HG03521 (cell line): ENCODE measurements around the gene SMYD3.
"Not testable (repeated sequence)": the region's sequence is repeated elsewhere in the genome, so short reads cannot be mapped to it uniquely, and the experiment has no call there.

Source experiments
- ATAC-seq: cut with Tn5 transposase; IDR thresholded peaks from one replicate; pipeline ENCODE4 v1.9.1; 2021; ENCODE audit warnings: mild to moderate bottlenecking, moderate library complexity; ENCODE audit not compliant: unreplicated experiment

SMYD3 gene

DNA sequence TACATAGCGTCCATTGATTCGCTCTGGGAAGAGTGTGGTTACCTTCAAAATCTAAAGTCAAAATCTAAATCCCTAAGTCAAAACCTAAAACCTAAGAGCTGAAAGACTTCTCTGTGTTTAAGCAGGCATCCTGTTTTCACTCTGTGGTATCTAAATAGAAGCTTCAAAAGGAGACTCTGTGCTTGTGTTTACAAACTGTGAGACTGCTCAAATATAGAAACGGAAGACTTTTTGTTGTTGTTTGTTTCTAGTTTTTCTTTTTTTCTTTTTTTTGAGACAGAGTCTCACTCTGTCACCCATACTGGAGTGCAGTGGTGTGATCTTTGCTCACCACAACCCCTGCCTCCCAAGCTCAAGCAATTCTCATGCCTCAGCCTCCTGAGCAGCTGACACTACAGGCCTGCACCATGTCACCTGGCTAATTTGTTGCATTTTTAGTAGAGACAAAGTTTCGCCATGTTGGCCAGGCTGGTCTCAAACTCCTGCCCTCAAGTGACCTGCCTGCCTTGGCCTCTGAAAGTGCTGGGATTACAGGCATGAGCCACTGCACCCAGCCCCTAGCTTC lies 425.9 kb downstream of the SMYD3 start:
- no peak for ATAC-seq

DNA sequence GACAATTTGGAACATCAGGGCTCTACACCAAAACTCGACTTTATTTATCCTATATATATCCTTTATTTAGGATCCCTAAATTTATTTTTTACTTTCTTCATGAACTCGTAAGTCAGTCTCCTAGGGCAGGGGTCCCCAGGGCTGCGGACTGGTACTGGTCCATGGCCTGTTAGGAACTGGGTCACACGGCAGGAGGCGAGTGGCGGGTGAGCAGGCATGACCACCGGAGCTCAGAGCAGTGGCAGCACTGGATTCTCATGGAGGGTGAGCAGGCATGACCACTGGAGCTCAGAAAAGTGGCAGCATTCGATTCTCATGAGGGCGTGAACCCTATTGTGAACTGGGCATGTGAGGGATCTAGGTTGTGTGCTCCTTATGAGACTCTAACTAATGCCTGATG lies 427.0 kb downstream of the SMYD3 start:
- ATAC-seq, result no peak

DNA sequence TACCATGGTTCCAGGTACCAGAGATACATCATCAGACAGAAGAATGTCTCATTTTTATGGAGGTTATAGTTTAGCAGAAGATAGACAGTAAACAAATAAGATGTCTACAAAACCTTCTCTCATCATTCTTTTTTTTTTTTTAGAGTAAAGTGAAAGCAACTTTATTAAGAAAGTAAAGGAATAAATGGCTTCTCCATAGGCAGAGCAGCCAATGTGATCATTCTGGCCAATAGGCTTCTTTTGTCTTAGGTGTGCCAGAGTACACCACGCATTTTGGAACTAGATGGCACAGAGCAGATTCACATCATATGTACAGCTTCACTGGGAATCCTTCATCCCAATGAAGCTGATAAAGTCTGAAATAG lies 428.2 kb downstream of the SMYD3 start:
- no peak for ATAC-seq

GRCh38 chr1:246078126-246078887 lies 428.8 kb downstream of the SMYD3 start:
- no peak for ATAC-seq

- ATAC-seq, result no peak
Measured at GRCh38 chr1:246077476-246077875, 429.6 kb downstream of the SMYD3 start.

DNA sequence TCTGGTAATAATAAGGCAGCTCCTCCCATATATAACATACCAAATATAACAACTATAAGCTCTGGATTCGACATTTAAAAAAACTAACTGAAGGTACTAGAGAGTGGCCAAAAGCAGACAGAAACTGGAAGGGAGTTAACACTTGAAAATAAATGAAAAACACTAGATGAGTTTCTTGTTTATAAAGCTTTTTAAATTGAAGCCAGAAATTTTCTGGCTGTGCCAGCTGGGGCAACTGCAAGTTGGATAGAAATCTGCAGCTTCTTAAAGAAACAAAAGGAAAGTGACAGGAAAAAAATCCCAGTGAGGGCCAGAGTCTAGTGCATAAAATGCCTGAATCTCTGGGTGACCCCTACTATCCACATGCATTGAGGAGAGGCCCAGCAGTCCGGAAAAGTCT lies 432.7 kb downstream of the SMYD3 start:
- ATAC-seq, result no peak

GRCh38 chr1:246072456-246072955 lies 434.6 kb downstream of the SMYD3 start:
- ATAC-seq, result no peak

- ATAC-seq, result not testable (repeated sequence)
Measured at GRCh38 chr1:246071981-246072380, 435.1 kb downstream of the SMYD3 start.

DNA sequence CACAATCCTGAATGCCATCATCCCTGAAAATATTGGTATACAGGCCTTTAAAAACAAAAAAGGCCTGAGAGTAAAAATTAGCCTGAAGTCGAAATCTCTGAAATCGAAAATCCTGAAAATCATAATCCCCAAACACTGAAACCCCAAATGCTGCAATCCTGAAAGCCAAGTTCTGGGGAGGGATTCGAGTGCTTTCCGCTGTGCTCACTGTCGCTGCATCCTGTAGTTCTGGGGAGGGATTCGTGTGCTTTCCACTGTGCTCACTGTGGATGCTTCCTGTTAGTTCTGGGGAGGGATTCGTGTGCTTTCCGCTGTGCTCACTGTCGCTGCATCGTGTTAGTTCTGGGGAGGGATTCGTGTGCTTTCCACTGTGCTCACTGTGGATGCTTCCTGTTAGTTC lies 435.5 kb downstream of the SMYD3 start:
- ATAC-seq, result not testable (repeated sequence)

DNA sequence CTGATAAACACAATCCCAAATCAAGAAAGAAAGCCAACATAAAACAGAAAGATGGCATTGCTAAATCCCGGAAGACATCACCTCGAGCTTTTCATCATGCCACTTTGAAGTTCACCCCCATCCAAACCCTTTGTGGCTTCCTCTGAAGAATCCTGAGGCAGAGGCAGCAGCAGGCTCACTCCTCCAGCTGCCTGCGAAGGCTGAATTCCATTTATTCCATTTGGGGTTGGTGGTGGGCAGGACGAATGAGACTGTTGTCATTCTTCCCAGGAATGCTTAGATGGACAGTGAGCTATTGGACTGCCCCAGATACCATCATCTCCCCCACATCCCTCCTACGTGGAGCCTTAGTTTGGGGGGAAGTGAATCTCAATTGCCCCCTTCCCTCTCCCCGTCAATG lies 437.5 kb downstream of the SMYD3 start:
- ATAC-seq, result no peak

DNA sequence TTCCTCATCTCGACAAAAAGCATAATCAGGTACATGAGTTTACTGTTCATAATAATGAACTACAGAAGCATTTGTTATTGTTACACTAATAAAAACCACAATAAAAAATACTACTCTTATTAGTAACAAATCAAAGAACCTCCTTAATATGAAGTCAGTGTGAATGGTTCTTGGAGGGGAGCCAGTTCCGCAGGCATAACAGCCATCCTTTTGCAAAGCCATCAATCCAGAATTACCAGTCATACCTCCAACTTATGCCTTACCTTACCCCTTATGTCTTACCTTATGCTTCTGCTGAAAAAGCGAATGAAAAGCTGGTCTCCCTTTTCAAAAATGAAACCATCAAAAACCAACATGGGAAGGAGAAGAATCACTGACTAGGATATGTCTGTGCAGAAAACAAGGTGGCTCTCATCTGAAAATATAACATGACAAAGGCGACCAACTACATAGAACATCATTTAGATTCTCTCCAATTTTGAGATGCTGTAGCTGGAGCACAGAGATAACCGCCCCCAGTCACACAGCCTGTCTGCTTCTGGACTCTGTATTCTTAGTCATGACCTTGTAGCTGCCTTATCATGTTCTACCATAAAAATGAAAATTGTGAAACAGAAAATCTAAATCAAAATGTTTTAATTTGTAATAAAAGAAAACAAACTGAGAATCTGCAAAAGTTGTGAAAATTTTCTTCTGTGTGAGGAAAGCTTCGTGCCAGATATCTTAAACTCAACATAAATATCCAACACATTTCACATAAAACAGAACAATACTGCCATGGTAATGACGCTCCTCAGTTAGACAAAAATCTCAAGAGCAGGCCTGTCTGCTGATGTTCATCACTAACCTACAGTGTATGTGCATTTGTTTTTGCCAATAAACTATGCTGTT lies 438.2 kb downstream of the SMYD3 start:
- ATAC-seq, result no peak

DNA sequence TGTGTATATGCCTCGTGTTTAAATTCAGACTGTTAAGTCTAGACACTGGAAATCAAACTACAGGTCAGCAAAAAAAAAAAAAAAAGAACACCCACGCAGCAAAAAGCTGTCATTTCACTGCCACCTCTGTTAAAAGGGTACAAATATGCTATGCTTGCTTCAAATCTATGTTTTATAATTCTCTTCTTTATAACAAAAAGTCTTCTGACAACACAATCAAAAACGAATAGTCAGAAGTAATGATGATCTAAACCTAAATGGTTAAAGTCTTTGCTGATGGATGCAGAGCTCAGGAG lies 438.9 kb downstream of the SMYD3 start:
- no peak for ATAC-seq

DNA sequence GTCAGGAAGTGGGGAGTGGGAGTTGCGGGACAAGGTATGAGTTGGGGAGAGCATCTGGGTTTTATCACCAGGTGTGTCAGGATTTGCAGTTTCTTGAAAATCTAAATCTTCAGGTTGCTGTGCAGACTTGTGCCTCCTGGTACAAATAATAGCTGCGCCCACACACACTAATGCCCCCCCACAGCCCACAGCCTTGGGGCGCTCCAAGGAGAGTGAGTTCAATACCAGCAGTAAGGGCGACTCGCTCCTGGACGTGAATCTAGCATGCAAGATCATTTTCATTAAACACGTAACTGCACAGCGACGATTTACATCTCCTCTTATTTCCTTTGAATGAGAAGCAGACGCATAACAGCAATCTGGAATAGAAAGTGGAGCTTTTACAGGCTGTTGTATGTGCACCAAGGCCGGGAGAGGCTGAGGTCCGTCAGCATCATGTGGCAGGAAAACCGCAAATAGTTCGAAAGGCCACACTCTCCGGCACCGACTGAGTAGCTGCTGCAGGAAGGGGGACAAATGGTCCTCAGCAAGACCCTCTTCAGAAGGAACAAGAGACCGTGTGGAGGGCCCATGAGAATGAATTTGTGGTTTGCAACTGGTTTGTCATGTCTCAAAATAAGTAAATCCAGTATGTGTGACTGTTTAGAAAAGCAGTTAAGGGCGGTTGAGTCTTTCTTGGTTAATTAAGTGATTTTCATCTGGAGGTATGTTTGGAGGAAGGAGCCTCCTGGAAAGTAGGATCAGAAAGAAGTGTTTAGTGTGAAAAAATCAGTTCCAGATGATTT lies 439.5 kb downstream of the SMYD3 start:
- no peak for ATAC-seq

DNA sequence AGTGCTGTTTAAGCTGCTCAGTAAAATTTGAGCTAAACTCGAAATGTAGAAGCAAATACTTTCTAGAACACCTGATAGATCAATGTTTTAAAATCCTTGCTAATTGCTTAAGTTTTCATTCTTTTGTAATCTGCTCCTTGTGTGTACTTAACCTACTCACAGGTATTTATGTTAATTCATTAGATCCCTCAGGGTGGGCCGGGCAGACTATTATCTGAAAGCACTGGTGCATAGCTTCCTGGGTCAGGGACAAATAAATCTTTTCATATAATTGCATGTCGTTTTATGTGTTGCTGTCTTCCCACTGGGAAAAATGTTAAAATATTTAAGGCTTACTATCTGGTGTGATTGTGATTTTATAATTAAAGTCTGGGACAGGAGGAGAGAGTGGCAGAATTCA lies 440.5 kb downstream of the SMYD3 start:
- no peak for ATAC-seq

DNA sequence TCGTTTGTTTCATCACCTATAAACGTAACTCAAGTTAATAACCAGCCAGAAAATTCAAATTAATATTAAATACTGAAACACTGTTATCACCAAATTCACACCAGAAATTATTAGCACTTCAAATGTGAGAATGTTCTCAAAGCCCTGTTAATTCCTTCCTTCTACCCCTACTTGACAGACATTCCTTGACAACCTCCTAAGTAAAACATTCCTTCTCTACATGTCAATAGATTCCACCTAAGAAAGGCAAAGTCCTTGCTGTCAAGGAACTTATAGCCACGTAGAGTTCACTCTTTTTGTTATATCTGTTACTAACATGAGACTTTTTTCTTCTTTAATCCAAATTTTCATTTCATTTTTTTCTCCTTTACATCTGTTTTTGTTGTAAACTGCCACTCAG lies 441.5 kb downstream of the SMYD3 start:
- no peak for ATAC-seq

- no peak for ATAC-seq
Measured at GRCh38 chr1:246064891-246065290, 442.2 kb downstream of the SMYD3 start.

DNA sequence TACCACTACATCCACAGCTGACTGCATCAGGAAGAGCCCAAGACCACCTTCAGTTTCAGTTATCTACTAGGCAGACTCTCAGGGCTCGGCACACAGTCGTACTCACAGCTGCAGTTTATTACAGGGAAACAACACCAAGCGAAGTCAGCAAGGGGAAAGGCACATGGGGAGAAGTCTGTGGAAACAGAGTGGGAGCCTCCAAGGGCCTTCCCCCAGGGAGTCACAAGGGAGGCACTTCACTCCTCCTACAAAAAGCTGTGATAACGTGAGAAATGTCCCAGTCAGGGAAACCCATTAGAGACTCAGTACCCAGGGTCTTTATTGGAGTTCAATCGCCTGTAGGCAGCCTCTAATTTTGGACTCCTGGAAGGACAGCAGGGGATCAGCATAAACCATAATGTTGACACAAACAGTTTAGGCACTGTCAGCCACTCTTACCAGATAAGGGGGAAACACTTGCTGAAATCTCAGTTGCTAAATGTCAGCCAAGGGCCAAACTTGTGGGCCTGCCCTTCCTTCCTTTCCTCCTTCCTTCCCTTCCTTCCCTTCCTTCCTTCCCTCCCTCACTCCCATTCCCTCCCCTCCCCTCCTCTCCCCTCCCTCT lies 444.0 kb downstream of the SMYD3 start:
- no peak for ATAC-seq

- ATAC-seq, result no peak
Measured at GRCh38 chr1:246058466-246058865, 448.6 kb downstream of the SMYD3 start.

- no peak for ATAC-seq
Measured at GRCh38 chr1:246052603-246053002, 454.5 kb downstream of the SMYD3 start.

DNA sequence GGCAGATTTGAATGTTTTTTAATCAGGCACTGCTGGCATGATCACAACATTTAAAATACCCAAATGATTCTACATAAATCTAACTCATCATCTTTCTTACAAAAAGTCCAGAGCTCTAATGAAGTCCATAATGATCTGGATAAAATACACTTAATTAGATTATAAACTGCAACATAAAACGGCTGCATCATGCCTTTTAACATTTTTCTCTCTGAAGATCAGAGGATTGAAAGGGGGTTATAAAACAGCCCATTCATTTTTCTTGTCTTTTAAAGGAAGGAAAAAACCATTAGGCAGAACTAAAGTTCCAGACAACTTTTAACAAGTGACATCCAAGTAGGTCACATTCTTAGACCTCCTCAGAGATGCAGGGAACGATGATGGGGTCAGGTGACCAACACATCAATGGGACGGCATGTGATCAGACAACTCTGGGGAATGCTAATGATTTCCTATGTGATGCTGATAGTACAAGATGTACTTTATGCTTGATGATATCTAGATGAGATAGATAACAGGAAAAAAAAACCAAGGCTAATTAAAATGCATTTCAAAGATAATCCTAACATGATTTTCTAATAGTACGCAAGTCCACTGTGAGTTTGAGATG lies 455.1 kb downstream of the SMYD3 start:
- ATAC-seq, result no peak
